ENCODE results near the gene PNPLA6.

The PNPLA6 gene

DNA sequence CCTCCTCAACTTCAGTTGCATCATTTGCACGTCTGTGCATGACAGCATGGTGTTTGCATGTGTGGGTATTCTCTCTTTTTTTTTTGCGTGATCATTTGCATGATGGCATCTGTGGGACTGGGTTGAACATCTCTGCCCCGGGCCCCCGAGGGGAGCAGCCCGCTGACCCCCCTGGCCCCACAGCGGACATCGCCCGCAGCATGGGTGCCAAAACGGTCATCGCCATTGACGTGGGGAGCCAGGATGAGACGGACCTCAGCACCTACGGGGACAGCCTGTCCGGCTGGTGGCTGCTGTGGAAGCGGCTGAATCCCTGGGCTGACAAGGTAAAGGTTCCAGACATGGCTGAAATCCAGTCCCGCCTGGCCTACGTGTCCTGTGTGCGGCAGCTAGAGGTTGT is 23.1 kb downstream of the PNPLA6 start:
- Histone ChIP-seq H3K27me3 (replicated peaks; ENCODE audit: control insufficient read depth, insufficient read depth, low read length) (no peaks in the 10 kb centered on the region), H3K36me3 (ENCODE audit: control insufficient read depth, insufficient read depth, low read length) (peaks cover 21% of the 10 kb centered on the region), H3K4me3 (replicated peaks; ENCODE audit: low read depth, low read length) (no peak overlapping the region)
- no peak for TF ChIP-seq CTCF (IDR thresholded peaks at IDR 0.05; ENCODE audit: insufficient read depth, low read length, poor library complexity, severe bottlenecking)
- no peak for DNase-seq (ENCODE audit: extremely low read depth, insufficient read length)

DNA sequence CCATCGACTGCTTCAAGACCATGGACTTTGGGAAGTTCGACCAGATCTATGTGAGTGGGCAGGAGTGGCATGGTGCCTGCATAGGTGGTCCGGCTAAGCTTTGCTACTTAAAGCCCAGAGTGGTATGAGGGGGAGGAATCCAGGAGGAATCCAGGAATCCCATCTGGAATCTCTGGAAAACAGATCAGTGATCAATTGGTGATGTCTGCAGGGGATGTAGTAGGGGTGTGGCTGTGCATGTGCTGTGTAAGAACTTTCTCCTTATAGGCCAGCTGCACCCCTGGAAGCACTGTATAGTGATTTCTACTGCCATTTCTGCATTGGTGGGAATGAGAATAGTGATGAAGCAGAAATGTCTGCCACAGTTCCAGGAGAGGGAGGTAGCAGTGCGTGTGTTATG is 23.6 kb downstream of the PNPLA6 start:
- TF ChIP-seq CTCF (IDR thresholded peaks at IDR 0.05; ENCODE audit: insufficient read depth, low read length, poor library complexity, severe bottlenecking), result no peak
- Histone ChIP-seq H3K27me3 (replicated peaks; ENCODE audit: control insufficient read depth, insufficient read depth, low read length) (no peaks in the 10 kb centered on the region), H3K36me3 (ENCODE audit: control insufficient read depth, insufficient read depth, low read length) (peaks cover 21% of the 10 kb centered on the region), H3K4me3 (replicated peaks; ENCODE audit: low read depth, low read length) (no peak overlapping the region)
- no peak for DNase-seq (ENCODE audit: extremely low read depth, insufficient read length)

- no peak for TF ChIP-seq CTCF (IDR thresholded peaks at IDR 0.05; ENCODE audit: insufficient read depth, low read length, poor library complexity, severe bottlenecking)
- H3K27me3 ChIP-seq (replicated peaks; ENCODE audit: control insufficient read depth, insufficient read depth, low read length), result no peaks in the 10 kb centered on the region
- DNase-seq (ENCODE audit: extremely low read depth, insufficient read length), result no peak
- H3K4me3 ChIP-seq (replicated peaks; ENCODE audit: low read depth, low read length), result no peak overlapping the region
- H3K36me3 ChIP-seq (ENCODE audit: control insufficient read depth, insufficient read depth, low read length), result peaks cover 19% of the 10 kb centered on the region
Measured at GRCh38 chr19:7560255-7560654, 24.7 kb downstream of the PNPLA6 start.

DNA sequence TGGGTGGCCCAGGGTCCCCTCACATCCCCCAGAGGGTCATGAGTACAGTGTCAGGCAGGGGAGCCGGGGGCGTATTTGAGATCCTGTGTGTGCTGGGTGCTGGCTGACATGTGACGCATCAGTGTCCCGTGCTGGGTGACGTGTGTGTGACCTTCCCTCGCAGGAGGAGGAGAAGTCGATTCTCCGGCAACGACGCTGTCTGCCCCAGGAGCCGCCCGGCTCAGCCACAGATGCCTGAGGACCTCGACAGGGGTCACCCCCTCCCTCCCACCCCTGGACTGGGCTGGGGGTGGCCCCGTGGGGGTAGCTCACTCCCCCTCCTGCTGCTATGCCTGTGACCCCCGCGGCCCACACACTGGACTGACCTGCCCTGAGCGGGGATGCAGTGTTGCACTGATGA is 25.8 kb downstream of the PNPLA6 start:
- no peaks in the 10 kb centered on the region for H3K27me3 ChIP-seq (replicated peaks; ENCODE audit: control insufficient read depth, insufficient read depth, low read length)
- peaks cover 15% of the 10 kb centered on the region for H3K36me3 ChIP-seq (ENCODE audit: control insufficient read depth, insufficient read depth, low read length)
- no peak for DNase-seq (ENCODE audit: extremely low read depth, insufficient read length)
- no peak for TF ChIP-seq CTCF (IDR thresholded peaks at IDR 0.05; ENCODE audit: insufficient read depth, low read length, poor library complexity, severe bottlenecking)
- no peak overlapping the region for H3K4me3 ChIP-seq (replicated peaks; ENCODE audit: low read depth, low read length)

- DNase-seq (ENCODE audit: extremely low read depth, insufficient read length), result no peak
- Histone ChIP-seq H3K4me3 (replicated peaks; ENCODE audit: low read depth, low read length) (no peak overlapping the region), H3K27me3 (replicated peaks; ENCODE audit: control insufficient read depth, insufficient read depth, low read length) (no peaks in the 10 kb centered on the region), H3K36me3 (ENCODE audit: control insufficient read depth, insufficient read depth, low read length) (peaks cover 8% of the 10 kb centered on the region)
- no peak for TF ChIP-seq CTCF (IDR thresholded peaks at IDR 0.05; ENCODE audit: insufficient read depth, low read length, poor library complexity, severe bottlenecking)
Measured at GRCh38 chr19:7562646-7563393, 27.3 kb downstream of the PNPLA6 start.

GRCh38 chr19:7564866-7565265 is 29.3 kb downstream of the PNPLA6 start:
- Histone ChIP-seq H3K36me3 (ENCODE audit: control insufficient read depth, insufficient read depth, low read length) (peaks cover 2% of the 10 kb centered on the region; the same call in 1 of the 2 replicates), H3K4me3 (replicated peaks; ENCODE audit: low read depth, low read length) (no peak overlapping the region), H3K27me3 (replicated peaks; ENCODE audit: control insufficient read depth, insufficient read depth, low read length) (no peaks in the 10 kb centered on the region)
- no peak for DNase-seq (ENCODE audit: extremely low read depth, insufficient read length)
- TF ChIP-seq CTCF (IDR thresholded peaks at IDR 0.05; ENCODE audit: insufficient read depth, low read length, poor library complexity, severe bottlenecking), result no peak
